NCI-H128 (cell line): ENCODE data around the gene OGFOD3.
"Not testable (repeated sequence)": the region's sequence is repeated elsewhere in the genome, so short reads cannot be mapped to it uniquely, and the experiment has no call there.

Source experiments
- DNase-seq: peaks from one replicate; lab custom pipeline; 2025; ENCODE audit not compliant: unreplicated experiment; lab: John Stamatoyannopoulos, UW

OGFOD3 gene

GRCh38 chr17:82418001-82418986 lies at the start of gene OGFOD3, which contains the start of gene HEXD:
OGFOD3 (minus strand) TSS chr17:82418586; CDS start chr17:82418485, 101 bp downstream.
HEXD (plus strand) TSS chr17:82418347; CDS start chr17:82419800, 1,453 bp downstream.
- DNase-seq = peak; percentile 59

GRCh38 chr17:82465023-82465603 lies 46.7 kb upstream of the OGFOD3 start:
- no peak for DNase-seq

GRCh38 chr17:82464567-82464929 lies 46.2 kb upstream of the OGFOD3 start:
- no peak for DNase-seq

- DNase-seq = no peak
These were observed 45.7 kb upstream of the OGFOD3 start for GRCh38 chr17:82463925-82464566.

- no peak for DNase-seq
These were observed 45.0 kb upstream of the OGFOD3 start for GRCh38 chr17:82463391-82463790.

GRCh38 chr17:82461827-82462524 lies 43.6 kb upstream of the OGFOD3 start:
- DNase-seq = no peak

- DNase-seq = not testable (repeated sequence)
These were observed 41.5 kb upstream of the OGFOD3 start for GRCh38 chr17:82459936-82460335.

- DNase-seq = no peak
These were observed 40.6 kb upstream of the OGFOD3 start for GRCh38 chr17:82458885-82459424.

GRCh38 chr17:82458179-82458884 lies 39.9 kb upstream of the OGFOD3 start, which contains the start of gene NARF:
NARF (plus strand) TSS chr17:82458741; CDS start chr17:82458804, 63 bp downstream.
- peak; percentile 97 for DNase-seq

GRCh38 chr17:82457929-82458178 lies 39.5 kb upstream of the OGFOD3 start:
- DNase-seq = no peak

GRCh38 chr17:82457073-82457928 lies 38.9 kb upstream of the OGFOD3 start:
- DNase-seq = no peak

GRCh38 chr17:82453706-82454105 lies 35.3 kb upstream of the OGFOD3 start:
- DNase-seq = not testable (repeated sequence)

- DNase-seq = not testable (repeated sequence)
These were observed 34.8 kb upstream of the OGFOD3 start for GRCh38 chr17:82453151-82453550.

GRCh38 chr17:82452162-82452561 lies 33.8 kb upstream of the OGFOD3 start:
- DNase-seq = no peak

GRCh38 chr17:82450357-82451106 lies 32.1 kb upstream of the OGFOD3 start, which contains the start of gene CYBC1:
CYBC1 (minus strand) TSS chr17:82450752; CDS start chr17:82449254, 1,498 bp downstream.
- DNase-seq = peak; percentile 78

- no peak for DNase-seq
These were observed 31.5 kb upstream of the OGFOD3 start for GRCh38 chr17:82449883-82450356.

GRCh38 chr17:82449131-82449882 lies 30.9 kb upstream of the OGFOD3 start:
- DNase-seq = no peak

GRCh38 chr17:82447876-82448275 lies 29.5 kb upstream of the OGFOD3 start:
- no peak for DNase-seq
